ENCODE measurements around the gene DCTPP1. TPM values are rescaled to one million over a fixed set of nuclear protein-coding genes. Genes with fewer than 3 reads are reported as not detected.

The DCTPP1 gene
- total RNA-seq, 1 experiment from 2014 or later = 125 TPM

GRCh38 chr16:30421010-30421409, 8.8 kb downstream of the DCTPP1 start:
- ChIA-PET POLR2A (no interaction called here), RAD21 (ENCODE audit: low non-redundant PET in 1 of 2, low total read pairs in 2 of 2, uncharacterized antibody in 2 of 2, unreplicated experiment in 2 of 2) (no interaction called here), CTCF (interaction anchor here (4.9 kb wide), 1 partner anchor 9 kb away, joined by 52 read pairs; the partner anchor contains the start of gene DCTPP1)
- BruUV-seq (replicated peaks) = no TSS peak
- peaks cover 3% of the 10 kb centered on the region; the same call in 1 of the 2 replicates for H4K20me1 ChIP-seq (ENCODE audit: insufficient read depth)
- no peak overlapping the region for H3K4me3 ChIP-seq (replicated peaks in 1 of 2; ENCODE audit: low read depth in 1 of 2, low read length in 2 of 2)
- DNase-seq (ENCODE audit: low read depth, low spot score) = no peak
- no peaks in the 10 kb centered on the region for H3K9me3 ChIP-seq (ENCODE audit: control insufficient read depth in 1 of 2, insufficient read depth in 1 of 2, low read depth in 1 of 2, low read length in 2 of 2)
- H3K4me2 ChIP-seq (ENCODE audit: low read length) = no peak overlapping the region
- intact Hi-C loops (cut with micrococcal nuclease) = no loop called here
- H3K27ac ChIP-seq (ENCODE audit: low read depth, low read length) = no peak overlapping the region
- no peaks in the 10 kb centered on the region for H3K9me2 ChIP-seq (ENCODE audit: insufficient read depth)
- peaks cover 32% of the 10 kb centered on the region for H3K79me2 ChIP-seq (ENCODE audit: insufficient read depth, low read length)
- no peak overlapping the region for H3K9ac ChIP-seq (ENCODE audit: low read length)
- no peaks in the 10 kb centered on the region for H3K27me3 ChIP-seq (ENCODE audit: insufficient read depth, low read length)
- H3K36me3 ChIP-seq (ENCODE audit: control insufficient read depth in 1 of 2, insufficient read depth in 2 of 2, low read length in 2 of 2) = peaks cover 20 to 45% of the 10 kb centered on the region in 2 experiments; a peak in 3 of 4 replicates
- peaks cover 6 to 26% of the 10 kb centered on the region in 2 experiments; a peak in 3 of 4 replicates for H3K4me1 ChIP-seq (ENCODE audit: control insufficient read depth in 1 of 2, insufficient read depth in 2 of 2, low read length in 2 of 2)
- no peak for ATAC-seq
- H2AFZ ChIP-seq (ENCODE audit: low read depth, low read length, poor library complexity, severe bottlenecking) = no peak overlapping the region
- TF ChIP-seq SP1 (IDR thresholded peaks at IDR 0.05; ENCODE audit: low read depth) (no peak), ZNF274 (IDR thresholded peaks at IDR 0.05; ENCODE audit: low read depth, low read length) (no peak), POLR2AphosphoS5 (IDR thresholded peaks at IDR 0.05; ENCODE audit: low read depth, low read length) (no peak), ELF1 (IDR thresholded peaks at IDR 0.05; ENCODE audit: borderline replicate concordance, low read depth) (no peak), SRF (IDR thresholded peaks at IDR 0.05; ENCODE audit: low read depth) (no peak), CEBPB (IDR thresholded peaks at IDR 0.05; ENCODE audit: low read depth) (no peak)

- intact Hi-C loops (cut with micrococcal nuclease) = no loop called here
- Histone ChIP-seq H3K9me3 (ENCODE audit: control insufficient read depth in 1 of 2, insufficient read depth in 1 of 2, low read depth in 1 of 2, low read length in 2 of 2) (no peaks in the 10 kb centered on the region), H3K4me1 (ENCODE audit: control insufficient read depth in 1 of 2, insufficient read depth in 2 of 2, low read length in 2 of 2) (peaks cover 6 to 31% of the 10 kb centered on the region in 2 experiments; a peak in 3 of 4 replicates), H3K79me2 (ENCODE audit: insufficient read depth, low read length) (peaks cover 16% of the 10 kb centered on the region), H3K4me3 (replicated peaks in 1 of 2; ENCODE audit: low read depth in 1 of 2, low read length in 2 of 2) (peak overlapping the region; percentile 26 to 44), H3K9ac (ENCODE audit: low read length) (peak overlapping the region; percentile 65), H3K27me3 (ENCODE audit: insufficient read depth, low read length) (no peaks in the 10 kb centered on the region), H2AFZ (ENCODE audit: low read depth, low read length, poor library complexity, severe bottlenecking) (no peak overlapping the region), H3K4me2 (ENCODE audit: low read length) (peak overlapping the region; percentile 79), H3K9me2 (ENCODE audit: insufficient read depth) (no peaks in the 10 kb centered on the region), H3K36me3 (ENCODE audit: control insufficient read depth in 1 of 2, insufficient read depth in 2 of 2, low read length in 2 of 2) (peaks cover 12 to 32% of the 10 kb centered on the region in 2 experiments; a peak in 2 of 4 replicates), H3K27ac (ENCODE audit: low read depth, low read length) (peak overlapping the region; percentile 83), H4K20me1 (ENCODE audit: insufficient read depth) (peaks cover 3% of the 10 kb centered on the region; the same call in 1 of the 2 replicates)
- POLR2A ChIA-PET = interaction anchor here (0.9 to 2.0 kb wide), 7 partner anchors 9 to 216 kb away, joined by 3 to 15 read pairs (median 5); partner anchors contain the start of genes DCTPP1, ZNF48, ZNF764 and ZNF771
- no peak for ATAC-seq
- CTCF ChIA-PET = interaction anchor here (0.8 to 4.9 kb wide), 11 partner anchors 10 to 326 kb away, joined by 3 to 52 read pairs (median 4); partner anchors contain the start of genes DCTPP1, TBC1D10B, ZNF48 and ZNF771
- RAD21 ChIA-PET (ENCODE audit: low non-redundant PET in 1 of 2, low total read pairs in 2 of 2, uncharacterized antibody in 2 of 2, unreplicated experiment in 2 of 2) = interaction anchor here (0.6 to 1.4 kb wide), 5 partner anchors 9 to 41 kb away, joined by 3 to 13 read pairs (median 4); partner anchors contain the start of gene DCTPP1 (in 2 of the 2)
- no peak for DNase-seq (ENCODE audit: low read depth, low spot score)
- 0 out of 6 replicates have a peak, but pooled peaks of 1 of the 3 experiments have one; percentile 14 for TF ChIP-seq CTCF (IDR thresholded peaks at IDR 0.05 in 2 of 3, conservative IDR thresholded peaks at IDR 0.05 in 1 of 3; ENCODE audit: borderline replicate concordance in 1 of 3, insufficient read depth in 1 of 3, low read depth in 2 of 3, low read length in 2 of 3)
- TF ChIP-seq CEBPB (IDR thresholded peaks at IDR 0.05; ENCODE audit: low read depth) = no peak
- TF ChIP-seq YY1 (IDR thresholded peaks at IDR 0.05; ENCODE audit: extremely low read depth, insufficient replicate concordance, low read depth, low read length) = no peak
- BruUV-seq (replicated peaks) = no TSS peak
These were observed 11.3 kb downstream of the DCTPP1 start for GRCh38 chr16:30418350-30419181.
